GM12864 (cell line): ENCODE measurements around the gene KLK2.
"Not testable (repeated sequence)": the region's sequence is repeated elsewhere in the genome, so short reads cannot be mapped to it uniquely, and the experiment has no call there.

Experiments
- DNase-seq: peaks from one replicate; pipeline ENCODE4 v3.0.0-alpha.2; 2011; ENCODE audit warnings: low read depth
- H3K4me3 ChIP-seq: 2 replicates; pipeline ENCODE4 v1.5.1; 2011; ENCODE audit warnings: mild to moderate bottlenecking, low read depth, low read length, control low read depth
- TF ChIP-seq, protein P1 (sequence below): IDR thresholded peaks from 2 replicates; pipeline ENCODE4 v1.5.1; 2011; ENCODE audit warnings: low read depth, mild to moderate bottlenecking, moderate library complexity, low read length, control low read depth, inconsistent platforms; ENCODE audit errors: missing control alignments

The KLK2 gene

GRCh38 chr19:50890422-50891252, 17.4 kb downstream of the KLK2 start:
- H3K4me3 ChIP-seq, result no peak overlapping the region
- DNase-seq, result no peak
- TF ChIP-seq, protein P1, sequence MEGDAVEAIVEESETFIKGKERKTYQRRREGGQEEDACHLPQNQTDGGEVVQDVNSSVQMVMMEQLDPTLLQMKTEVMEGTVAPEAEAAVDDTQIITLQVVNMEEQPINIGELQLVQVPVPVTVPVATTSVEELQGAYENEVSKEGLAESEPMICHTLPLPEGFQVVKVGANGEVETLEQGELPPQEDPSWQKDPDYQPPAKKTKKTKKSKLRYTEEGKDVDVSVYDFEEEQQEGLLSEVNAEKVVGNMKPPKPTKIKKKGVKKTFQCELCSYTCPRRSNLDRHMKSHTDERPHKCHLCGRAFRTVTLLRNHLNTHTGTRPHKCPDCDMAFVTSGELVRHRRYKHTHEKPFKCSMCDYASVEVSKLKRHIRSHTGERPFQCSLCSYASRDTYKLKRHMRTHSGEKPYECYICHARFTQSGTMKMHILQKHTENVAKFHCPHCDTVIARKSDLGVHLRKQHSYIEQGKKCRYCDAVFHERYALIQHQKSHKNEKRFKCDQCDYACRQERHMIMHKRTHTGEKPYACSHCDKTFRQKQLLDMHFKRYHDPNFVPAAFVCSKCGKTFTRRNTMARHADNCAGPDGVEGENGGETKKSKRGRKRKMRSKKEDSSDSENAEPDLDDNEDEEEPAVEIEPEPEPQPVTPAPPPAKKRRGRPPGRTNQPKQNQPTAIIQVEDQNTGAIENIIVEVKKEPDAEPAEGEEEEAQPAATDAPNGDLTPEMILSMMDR, result no peak

- TF ChIP-seq, protein P1, result no peak
- DNase-seq, result no peak
Observed at GRCh38 chr19:50891253-50891625, 18.0 kb downstream of the KLK2 start.

DNA sequence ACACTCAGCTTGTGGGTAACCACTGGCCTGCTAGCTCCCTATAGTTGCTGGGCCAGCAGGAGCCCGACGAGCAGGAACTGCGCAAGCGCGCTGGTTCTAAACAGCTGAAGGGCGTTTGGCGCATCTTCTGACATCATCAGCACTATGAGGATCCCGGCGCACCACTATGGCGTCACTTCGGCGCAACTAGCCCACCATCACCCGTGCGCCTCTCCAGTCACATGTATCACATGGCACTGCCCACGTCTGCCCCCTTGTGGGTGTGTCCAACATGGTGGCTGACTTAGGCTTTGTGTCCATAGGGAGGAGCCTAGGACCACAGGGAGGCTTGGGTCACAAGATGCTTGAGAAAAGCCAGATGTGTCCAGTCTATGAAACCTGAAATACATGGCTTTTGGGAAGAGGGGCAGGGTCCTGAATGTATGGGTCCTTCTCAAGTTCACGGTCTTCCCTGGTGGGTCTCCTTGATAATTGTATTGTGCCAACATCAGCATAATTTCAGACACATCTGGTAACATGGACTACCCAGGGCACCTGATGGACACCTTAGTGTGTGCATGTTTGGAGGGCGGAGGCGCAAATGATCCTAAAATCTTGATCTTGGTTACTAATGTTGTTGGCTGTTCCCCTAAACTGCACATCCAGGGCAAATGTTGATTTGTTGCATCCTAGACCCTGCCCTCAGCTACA, 20.0 kb downstream of the KLK2 start:
- no peak for DNase-seq
- TF ChIP-seq, protein P1, result peak; percentile 38
- H3K4me3 ChIP-seq, result no peak overlapping the region

More at GRCh38 chr19:50891253-50891625, 18.0 kb downstream of the KLK2 start:
- H3K4me3 ChIP-seq, result no peak overlapping the region

DNA sequence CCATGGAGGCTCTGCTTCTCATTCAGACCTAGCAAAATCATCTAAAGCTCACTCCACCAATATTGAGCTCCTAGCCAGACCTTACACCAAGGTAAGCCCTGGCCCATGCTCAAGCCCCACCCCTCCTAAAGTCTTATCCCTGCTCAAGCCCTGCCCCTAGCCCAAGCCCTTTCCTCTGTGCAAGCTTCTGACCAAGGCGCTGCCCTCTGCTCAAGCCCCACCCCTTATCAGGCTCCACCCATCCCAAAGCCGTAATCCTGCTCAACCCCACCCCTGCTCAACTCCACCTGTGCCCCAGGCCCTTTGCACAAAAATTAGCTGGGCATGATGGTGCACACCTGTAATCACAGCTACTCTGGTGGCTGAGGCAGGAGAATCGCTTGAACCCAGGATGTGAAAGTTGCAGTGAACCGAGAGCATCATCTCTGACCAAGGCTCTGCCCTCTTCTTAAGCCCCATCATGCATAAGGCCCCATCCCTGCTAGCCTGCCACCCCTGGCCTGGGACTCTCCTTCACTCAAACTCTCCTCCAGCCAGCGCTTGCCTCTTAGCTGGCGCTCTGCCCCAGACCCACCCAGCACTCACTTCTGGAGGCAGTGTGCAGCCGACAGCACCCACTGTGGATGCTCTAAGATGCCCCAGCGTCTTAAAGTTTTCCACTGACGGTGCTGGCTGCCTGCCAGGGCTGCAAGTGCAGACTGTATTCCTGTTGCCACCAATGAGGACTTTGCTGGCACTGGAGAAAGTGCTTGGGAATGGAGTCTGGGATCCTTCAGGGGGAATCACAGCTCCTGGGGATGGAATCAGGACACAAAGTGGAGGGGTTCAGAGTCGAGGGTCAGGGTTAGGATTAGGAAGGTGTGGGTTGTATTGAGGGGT, 21.5 kb downstream of the KLK2 start:
- no peak for DNase-seq
- TF ChIP-seq, protein P1, result no peak
- no peak overlapping the region for H3K4me3 ChIP-seq

DNA sequence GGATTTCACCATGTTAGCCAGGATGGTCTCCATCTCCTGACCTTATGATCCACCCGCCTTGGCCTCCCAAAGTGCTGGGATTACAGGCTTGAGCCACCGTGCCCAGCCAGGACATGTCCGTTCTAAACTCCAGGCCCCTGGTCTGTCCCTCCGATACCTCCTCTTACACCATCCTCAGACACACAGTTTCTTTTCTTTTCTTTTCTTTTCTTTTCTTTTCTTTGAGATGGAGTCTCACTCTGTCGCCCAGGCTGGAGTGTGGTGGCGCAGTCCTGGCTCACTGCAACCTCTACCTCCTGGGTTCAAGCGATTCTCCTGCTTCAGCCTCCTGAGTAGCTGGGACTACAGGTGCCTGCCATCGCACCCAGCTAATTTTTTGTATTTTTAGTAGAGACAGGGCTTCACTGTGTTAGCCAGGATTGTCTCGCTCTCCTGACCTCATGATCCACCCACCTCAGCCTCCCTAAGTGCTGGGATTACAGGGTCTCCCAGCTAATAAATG, 22.9 kb downstream of the KLK2 start:
- not testable (repeated sequence) for DNase-seq, H3K4me3 ChIP-seq

DNA sequence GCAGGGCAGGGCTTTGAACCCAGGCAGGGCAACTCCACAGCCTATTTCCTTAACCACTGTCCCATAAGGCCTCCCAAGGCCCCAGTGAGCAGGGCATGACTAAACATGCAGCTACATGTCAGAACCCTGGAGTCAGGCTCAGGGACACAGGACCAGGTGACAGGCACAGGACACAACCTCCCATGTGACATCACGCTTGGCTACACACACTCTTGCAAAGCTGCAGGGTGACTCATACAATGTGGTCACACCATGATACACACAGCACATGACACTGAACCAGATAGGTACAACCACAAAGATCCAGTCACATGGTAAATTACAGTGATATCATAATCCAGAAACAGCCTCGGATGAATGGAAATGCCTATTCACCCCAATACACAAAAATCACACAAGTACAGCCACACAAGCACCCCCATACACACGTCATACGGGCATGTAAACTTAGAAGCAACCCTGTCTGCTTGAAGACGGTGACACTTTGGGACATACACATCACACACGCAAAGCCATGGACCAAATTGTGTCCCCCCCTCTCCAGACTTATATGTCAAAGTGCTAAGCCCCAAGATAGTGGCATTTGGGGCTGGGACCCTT, 23.5 kb downstream of the KLK2 start:
- peak; percentile 96 for DNase-seq
- TF ChIP-seq, protein P1, result no peak

More for the DNA sequence above, 23.5 kb downstream of the KLK2 start:
- H3K4me3 ChIP-seq, result no peak overlapping the region; the same call in 1 of the 2 replicates
